HG03039 (cell line): ENCODE measurements around the gene GRHPR.

Experiments used
- ATAC-seq: cut with Tn5 transposase; IDR thresholded peaks from one replicate; pipeline ENCODE4 v1.9.1; 2021; ENCODE audit warnings: mild to moderate bottlenecking, moderate library complexity; ENCODE audit not compliant: unreplicated experiment

The GRHPR gene

DNA sequence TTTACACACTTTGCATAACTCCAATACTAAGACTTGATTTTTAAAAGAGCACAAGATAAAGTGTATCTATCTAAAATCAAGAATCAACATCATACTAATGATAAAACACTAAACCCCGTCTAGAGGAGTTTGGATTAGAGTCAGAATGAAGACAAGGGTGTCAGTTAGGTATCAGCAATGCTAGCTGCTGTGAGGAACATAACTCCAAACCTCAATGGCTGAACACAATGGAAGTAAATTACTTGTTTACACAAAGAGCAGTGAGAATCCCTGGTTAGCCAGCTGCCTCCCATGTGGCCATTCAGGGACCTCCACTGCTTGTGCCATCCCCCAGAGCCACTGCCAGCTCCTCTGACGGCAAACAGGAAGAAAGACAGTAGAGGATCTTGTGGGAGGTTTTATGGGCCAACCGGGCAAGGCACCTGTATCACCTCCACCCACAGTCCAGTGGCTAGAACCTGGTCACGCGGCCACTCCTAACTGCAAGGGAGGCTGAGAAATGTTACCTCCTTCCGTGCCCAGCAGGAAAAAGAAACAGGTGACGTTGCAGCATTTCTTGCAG is 24.0 kb upstream of the GRHPR start:
- no peak for ATAC-seq

DNA sequence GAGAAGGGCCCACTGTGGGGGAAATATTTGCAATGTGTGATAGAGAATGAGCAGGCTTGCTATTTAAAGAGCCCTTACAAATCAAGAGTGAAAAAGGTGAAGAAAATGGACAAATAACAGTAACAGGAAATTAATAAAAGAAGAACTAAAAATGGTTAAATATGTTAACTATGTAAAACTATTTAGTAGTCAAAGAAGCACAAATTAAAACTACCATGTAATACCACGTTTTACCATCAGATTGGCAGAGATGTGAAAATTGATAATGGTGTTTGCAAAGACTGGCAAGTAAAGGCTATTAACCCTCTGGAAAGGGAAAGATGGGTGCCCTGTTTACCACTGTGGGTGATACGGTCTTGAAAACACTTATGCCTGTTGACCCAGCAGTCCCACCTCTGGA is 23.2 kb upstream of the GRHPR start:
- ATAC-seq: no peak

DNA sequence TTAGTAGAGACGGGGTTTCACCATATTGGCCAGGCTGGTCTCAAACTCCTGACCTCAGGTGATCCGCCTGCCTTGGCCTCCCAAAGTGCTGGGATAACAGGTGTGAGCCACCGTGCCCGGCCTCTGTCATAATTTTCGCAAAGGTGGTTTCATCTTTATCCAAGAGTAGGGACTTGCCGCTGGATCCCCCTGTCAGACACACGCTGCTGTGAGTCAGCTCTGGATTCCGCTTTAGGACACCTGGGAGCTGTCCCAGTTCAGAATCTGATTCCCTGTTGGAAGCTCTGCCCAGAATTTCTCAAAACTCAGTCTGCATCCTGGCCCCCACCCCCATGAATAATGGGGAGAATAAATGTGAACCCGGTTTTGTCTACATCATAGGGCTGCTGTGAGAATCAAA is 17.9 kb upstream of the GRHPR start:
- no peak for ATAC-seq

DNA sequence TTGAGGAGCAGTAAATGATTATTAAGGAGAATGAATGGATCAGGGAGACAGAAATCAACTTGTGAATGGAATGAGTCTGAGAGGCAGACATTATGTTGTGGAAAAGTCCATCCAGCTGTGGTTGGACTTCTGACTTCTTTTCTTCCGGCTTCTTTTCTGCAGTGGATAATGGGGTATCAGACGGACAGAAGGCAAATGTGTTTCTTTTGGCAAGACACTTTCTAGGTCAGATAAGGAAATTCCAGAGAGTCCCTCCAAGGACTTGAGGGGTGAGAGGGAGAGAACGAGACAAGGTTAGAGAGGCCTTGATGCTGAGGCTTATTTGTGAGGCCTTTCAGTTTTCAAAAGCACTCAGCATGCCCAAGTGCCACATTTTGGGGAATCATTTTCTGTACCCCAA is 17.1 kb upstream of the GRHPR start:
- no peak for ATAC-seq

DNA sequence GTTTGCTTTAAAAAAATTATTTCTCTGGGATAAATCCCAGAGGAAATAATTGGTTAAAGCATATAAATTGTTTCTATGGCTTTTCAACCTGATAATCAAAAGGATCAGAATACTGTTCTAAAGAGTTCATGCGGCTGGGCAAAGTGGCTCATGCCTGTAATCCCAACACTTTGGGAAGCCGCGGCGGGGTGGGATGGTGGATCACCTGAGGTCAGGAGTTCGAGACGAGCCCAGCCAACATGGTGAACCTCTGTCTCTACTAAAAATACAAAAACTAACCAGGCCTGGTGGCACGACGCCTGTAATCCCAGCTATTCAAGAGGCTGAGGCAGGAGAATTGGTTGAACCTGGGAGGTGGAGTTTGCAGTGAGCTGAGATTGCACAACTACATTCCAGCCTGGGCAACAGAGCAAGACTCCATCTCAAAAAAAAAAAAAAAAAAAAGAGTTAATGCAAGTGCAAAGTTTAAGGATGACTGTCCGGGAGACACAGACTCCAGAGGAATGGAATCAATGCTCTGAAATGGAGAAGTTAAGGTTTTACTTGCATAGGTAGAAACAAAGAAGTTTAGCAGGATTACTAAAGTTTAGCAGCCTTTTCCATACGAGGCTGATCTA is 16.6 kb upstream of the GRHPR start:
- no peak for ATAC-seq

DNA sequence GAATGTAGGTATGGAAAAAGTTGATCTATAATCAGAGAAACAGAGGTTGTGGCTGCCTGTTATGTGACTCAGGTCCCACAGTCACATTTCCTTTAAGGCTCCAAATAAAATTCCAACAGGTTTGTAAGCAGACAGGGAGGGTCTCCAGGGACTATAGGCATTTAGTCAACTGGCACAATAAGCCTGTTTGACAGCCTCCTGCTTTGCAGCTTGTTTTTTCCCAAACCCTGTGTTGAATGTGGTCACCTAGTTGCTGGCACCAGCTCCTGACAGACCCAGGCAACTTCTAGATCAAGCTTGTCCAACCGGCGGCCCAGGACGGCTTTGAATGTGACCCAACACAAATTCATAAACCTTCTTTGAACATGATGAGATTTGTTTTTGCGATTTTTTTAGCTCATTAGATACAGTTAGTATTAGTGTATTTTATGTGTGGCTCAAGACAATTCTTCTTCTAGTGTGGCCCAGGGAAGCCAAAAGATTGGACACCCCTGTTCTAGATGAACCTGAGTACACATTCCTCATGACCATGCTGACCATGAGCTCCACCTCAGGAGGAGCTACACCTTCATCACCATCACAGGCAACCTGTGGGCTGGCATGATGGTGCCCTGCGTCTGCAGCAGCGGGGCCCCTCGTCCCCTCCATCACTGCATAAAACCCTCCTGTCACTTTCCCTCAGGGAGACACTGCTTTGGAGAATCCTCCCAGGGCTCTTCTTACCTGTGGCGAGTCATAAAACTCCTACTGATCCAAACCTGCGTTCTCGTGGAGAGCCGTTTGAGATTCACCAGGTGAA is 15.7 kb upstream of the GRHPR start:
- ATAC-seq: no peak

DNA sequence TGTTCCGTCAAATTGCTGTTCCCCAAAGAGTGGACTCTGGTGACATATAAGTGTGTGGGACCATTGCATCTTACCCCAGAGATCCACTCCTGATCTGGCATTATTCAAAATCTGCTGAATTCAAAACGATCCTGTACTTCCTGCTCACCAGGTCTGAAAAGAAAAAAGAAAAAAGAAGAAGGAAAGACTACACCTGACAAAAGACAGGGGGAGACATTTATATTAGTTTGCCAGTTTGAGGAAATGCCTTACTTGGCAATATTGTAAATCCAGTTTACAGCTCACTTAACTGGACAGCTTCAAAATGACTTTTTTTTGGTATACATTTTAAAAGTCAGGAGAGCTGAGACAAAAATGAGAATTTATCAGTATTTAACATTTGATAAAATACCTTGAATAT is 15.0 kb upstream of the GRHPR start:
- no peak for ATAC-seq

DNA sequence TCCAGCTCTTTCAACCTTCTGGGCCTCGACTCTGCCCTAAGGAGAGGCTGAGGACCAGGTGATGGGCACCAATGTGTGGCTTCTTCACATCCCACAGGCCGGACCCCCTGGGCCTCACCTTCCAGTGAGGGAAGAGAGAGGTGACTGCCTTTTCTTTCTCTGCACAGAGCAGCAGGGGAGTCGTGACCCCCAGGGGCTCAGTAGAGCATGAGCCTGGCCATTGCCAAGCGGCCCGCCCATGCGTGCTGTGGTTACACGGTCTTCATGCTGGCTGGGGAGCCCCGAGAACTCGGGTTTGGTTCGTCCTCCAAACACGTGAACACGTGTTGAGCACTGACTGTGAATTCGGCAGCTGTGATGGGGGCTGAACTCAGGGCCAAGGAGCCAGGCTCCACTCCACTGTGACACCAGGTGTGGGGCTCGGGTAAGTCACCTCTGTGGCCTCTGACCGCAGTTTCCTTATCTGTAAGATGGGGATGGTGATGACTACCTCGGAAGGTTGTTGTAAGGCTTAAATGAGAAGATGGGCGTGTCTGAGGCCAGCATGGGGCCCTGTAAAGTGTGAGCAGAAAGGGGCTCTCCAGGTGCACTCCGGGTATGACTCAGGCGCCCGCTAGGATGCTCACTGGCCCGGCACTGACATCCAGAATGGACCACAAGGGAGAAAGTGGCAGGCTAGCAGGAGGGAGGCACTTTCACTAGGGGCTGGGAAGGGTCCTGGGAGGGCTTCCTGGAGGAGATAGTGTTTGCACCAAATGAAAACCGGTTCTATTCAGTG is 13.4 kb upstream of the GRHPR start:
- peak; percentile 80 for ATAC-seq

DNA sequence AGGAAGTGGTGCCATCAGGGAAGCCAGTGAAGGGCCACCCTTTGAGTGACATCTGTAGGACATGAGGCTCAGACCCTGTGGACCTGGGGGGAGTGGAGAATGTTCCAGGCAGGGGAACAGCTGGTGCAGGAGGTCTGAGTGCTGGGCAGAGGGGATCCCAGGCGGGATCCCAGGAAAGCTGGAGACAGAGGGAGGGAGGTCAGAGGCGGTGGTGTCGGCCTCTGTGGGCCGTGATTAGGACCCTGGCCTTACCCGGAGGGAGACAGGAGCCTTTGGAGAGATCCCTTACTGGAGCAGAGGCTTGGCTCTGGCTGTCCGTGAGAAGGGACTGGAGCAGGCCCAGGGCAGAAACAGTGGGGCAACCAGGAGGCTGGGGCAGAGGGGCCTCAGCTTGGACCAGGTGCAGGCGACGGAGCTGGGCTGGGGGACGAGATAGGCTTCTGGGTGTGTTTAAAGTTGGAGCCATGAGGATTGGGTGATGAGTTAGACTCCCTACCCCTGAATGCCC is 12.1 kb upstream of the GRHPR start:
- no peak for ATAC-seq

DNA sequence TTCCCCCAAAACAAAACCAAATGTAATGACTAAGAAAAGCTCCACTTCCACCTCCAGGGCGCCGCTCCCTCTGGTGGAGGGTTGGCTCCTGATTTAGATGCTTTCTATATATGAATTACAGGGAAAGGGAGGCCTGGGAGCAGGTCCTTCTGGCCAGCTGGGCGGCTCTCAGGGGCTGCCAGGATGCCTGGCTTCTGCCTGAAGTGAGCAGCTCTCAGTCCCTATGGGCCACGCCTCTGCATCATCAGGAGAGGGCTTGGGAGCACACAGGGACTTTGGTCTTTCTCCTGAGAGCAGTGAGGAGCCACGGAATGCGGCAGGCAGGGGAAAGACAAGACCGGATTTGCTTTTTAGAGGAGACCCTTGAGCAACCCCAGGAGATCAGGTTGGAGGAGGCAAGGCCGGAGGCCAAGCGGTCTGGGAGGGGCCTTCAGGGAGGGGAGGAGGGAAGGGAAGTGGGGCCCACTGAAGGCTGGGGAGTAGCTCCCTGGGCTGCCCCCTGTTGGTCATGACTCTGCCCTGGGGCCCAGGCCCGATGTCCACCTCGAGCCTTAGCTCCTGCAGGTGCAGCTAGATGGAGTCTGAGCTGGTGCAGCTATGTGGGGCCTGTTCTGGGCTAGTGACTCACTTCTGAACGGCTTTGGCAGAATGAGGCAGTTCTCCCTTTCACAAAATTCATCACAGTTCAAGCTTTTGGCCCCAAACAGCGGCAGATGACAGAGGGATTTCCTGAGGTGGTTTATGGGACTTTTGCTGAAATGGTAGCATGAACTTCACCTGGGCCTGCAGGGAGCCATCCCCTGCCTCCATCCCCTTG is 11.3 kb upstream of the GRHPR start:
- ATAC-seq: peak; percentile 31

DNA sequence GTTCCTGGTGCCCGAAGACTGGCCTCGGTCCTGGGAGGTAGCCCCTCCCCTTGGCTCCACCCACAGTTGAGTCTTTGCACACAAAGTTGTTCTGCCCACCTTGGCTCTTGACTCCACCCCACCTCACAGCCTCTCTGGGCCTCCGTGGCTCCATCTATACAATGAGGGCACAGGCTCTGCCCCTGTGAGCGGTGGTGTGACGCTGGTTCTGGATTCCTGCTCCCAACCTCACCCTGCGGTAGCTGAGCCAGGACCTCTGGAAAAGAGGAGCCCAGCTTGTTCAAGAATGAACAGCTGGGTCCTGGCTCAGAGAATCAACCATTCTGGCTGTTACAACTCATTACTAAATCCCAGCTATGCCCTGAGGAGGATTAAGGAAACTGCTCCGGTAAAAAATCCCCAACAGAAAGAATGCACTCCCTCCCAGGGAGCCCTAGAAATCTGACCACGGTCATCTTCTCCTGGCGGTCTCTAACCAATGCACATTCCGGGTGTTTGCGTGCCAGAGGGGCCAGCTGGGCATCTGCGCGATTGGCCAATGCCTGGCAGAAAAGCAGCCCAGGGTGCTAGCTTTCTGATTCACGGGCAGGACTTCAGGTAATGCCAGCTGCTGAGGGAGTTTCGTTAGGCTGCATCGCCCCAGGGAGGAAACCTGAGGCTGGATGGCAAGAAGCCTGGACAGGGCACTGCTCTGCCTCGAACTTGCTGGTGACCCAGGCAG is 9.9 kb upstream of the GRHPR start:
- no peak for ATAC-seq

DNA sequence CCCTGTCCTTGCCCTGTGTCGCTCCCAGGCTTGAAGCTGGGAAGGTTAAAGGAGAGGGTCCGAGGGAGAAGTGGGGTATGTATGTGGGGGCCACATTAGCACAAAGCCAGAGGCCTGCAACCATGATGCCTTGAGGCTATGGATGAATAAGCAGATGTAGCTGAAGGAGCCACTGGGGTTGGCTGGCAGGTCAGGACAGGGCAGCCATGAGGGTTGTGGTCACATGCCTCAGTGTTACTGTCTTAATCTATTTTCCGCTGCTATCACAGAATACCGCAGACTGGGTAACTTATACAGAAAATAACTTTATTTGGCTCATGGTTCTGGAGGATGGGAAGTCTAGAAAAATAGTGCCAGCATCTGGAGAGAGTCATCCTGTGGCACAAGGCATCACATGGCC is 9.2 kb upstream of the GRHPR start:
- ATAC-seq: no peak

DNA sequence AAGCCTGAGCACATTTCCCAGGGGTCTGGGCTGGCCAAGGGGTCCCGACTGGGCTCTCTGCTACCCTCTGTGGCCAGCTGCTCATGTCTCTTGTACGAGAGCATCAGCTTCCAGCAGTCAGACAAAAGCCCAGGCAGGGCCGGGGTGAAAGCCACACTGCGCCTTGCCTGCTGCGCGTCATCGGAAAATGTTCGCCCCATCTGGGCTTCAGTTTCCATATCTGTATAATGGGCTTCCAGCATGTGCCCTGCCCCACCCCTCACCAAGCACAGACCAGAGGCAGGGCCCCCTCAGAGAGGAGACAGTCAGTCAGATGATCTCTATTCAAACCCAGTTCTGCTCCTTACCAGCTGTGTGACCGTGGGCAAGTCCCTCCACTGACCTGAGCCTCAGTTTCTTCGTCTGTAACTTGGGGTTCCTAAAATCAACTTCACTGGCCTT is 8.0 kb upstream of the GRHPR start:
- ATAC-seq: no peak

DNA sequence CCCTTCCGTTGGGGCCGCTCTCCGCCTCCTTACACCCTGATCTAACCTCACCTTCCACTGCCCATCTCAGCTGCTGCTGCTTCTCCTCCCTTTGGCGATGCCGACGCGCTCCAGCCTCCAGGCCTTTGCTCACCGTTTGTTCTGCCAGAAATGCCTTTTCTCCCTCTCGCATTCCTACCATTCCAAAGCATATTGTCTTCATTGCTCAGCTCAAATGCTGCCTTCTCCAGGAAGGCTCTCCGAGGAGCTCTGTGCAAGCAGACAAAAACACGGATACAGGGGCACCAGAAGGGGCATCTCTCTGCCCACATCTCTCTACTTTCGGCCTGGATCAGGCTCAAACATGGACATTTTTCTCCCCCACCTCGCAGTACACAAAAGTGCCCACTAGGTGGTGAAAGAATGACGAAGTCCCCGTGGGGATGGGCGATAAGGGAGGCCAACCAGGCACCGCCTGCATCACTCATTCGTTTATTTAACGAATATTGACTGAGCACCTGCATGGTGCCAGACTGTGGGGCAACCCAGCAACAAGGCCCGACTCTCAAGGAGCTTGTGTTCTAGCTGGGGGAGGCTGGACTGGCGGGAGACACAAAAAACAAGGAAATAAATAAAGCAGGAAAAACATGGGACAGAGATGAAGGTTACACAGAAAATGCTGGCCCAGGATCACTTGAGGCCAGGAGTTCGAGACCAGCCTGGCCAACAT is 7.3 kb upstream of the GRHPR start:
- no peak for ATAC-seq

DNA sequence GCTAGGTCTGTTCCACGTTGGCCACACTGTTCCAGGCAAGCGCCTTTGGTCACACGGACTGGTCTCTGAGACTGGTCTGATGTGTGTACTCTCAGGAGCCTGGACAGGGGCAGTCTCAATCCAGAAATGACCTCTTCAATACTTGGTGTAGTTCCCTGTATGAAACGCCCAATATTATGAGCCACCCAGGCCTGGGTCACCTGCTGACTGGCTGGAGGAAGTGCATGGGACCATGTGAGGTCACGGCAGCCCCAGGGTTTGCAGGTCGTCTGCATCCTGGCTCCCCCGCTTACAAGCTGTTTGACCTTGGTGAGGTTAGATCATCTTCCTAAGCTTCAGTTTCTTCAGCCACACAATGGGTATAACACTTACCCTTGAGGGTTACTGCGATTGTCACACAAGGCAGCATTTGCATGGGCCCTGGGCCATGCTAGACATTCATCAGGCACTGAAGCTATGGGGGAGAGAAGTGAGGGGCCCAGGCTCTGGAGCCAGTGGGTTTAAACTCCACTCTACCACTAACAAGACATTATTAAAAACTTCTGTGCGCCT is 5.2 kb upstream of the GRHPR start:
- ATAC-seq: no peak

DNA sequence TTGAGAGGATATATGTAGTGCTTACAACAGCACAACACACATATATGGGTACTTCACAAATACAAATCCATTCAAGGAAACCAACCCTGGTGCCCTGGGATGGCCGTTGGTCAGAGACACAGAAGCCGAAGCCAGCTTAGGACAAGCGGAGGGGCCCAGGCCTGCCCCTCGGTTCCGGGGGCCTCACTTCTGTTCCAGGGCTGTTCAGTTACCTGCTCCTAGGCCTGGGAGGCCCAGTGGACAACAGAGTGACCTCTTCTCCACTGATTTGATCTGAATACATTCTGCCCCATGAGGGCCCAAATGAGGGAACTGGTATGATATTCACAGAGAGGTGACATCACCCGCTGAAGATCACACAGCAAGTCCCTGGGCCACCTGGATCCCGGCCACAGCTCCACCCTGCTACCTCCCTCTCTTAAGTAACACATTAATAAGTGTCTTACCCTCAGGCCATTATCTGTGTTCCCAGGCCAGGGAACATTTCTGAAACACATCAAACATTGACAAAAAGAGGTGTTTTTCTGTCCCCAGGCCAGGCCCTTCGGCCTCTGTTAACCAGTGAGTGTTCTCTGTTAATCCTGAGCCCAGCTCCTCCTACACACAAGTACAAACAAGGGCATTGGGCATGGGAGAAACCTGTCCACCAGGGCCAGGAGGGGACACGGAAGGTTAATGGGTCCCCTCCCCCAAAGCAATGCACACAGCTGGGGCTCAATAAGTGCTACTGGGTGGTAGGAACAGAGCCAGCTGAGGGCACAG is 4.5 kb upstream of the GRHPR start:
- ATAC-seq: no peak

DNA sequence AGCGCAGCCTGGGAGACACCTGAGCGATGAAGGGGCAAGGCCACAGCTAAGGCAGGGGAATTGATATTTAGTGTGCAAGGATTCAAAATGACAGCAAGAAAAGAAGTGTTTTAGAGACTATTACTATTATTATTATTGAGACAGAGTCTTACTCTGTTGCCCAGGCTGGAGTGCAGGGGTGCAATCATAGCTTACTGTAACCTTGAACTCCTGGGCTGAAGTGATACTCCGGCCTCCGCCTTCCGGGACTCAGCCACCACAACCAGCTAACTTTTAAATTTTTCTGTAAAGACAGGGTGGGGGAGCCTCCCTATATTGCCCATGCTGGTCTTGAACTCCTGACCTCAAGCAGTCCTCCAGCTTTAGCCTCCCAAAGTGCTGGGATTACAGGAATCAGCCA is 3.3 kb upstream of the GRHPR start:
- no peak for ATAC-seq
